ENCODE results near the gene MORN1. TPM values are rescaled to one million over a fixed set of nuclear protein-coding genes. Genes with fewer than 3 reads are reported as not detected.

Gene MORN1
- total RNA-seq, 1 donor from 2014 or later, result 12.7 TPM

- TF ChIP-seq, protein P1, sequence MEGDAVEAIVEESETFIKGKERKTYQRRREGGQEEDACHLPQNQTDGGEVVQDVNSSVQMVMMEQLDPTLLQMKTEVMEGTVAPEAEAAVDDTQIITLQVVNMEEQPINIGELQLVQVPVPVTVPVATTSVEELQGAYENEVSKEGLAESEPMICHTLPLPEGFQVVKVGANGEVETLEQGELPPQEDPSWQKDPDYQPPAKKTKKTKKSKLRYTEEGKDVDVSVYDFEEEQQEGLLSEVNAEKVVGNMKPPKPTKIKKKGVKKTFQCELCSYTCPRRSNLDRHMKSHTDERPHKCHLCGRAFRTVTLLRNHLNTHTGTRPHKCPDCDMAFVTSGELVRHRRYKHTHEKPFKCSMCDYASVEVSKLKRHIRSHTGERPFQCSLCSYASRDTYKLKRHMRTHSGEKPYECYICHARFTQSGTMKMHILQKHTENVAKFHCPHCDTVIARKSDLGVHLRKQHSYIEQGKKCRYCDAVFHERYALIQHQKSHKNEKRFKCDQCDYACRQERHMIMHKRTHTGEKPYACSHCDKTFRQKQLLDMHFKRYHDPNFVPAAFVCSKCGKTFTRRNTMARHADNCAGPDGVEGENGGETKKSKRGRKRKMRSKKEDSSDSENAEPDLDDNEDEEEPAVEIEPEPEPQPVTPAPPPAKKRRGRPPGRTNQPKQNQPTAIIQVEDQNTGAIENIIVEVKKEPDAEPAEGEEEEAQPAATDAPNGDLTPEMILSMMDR (IDR thresholded peaks at IDR 0.05), result no peak
- DNase-seq (ENCODE audit: extremely low spot score, unreplicated experiment), result no peak
Observed at GRCh38 chr1:2343023-2343935, 48.1 kb downstream of the MORN1 start.

GRCh38 chr1:2342384-2343022, 48.9 kb downstream of the MORN1 start:
- no peaks in the 10 kb centered on the region for H3K9me3 Mint-ChIP-seq (ENCODE audit: unreplicated experiment)
- H3K27me3 Mint-ChIP-seq (ENCODE audit: unreplicated experiment), result no peaks in the 10 kb centered on the region
- no peak overlapping the region for H3K27ac Mint-ChIP-seq (ENCODE audit: unreplicated experiment)
- TF ChIP-seq, protein P1 (IDR thresholded peaks at IDR 0.05), result no peak
- H3K4me1 Mint-ChIP-seq (ENCODE audit: unreplicated experiment), result no peaks in the 10 kb centered on the region
- DNase-seq (ENCODE audit: extremely low spot score, unreplicated experiment), result no peak
- H3K4me3 Mint-ChIP-seq (ENCODE audit: unreplicated experiment), result no peak overlapping the region
- no peaks in the 10 kb centered on the region for H3K36me3 Mint-ChIP-seq (ENCODE audit: unreplicated experiment)

More at GRCh38 chr1:2343023-2343935, 48.1 kb downstream of the MORN1 start:
- Mint-ChIP-seq H3K4me1 (ENCODE audit: unreplicated experiment) (no peaks in the 10 kb centered on the region), H3K27me3 (ENCODE audit: unreplicated experiment) (no peaks in the 10 kb centered on the region), H3K27ac (ENCODE audit: unreplicated experiment) (no peak overlapping the region), H3K36me3 (ENCODE audit: unreplicated experiment) (no peaks in the 10 kb centered on the region), H3K9me3 (ENCODE audit: unreplicated experiment) (no peaks in the 10 kb centered on the region), H3K4me3 (ENCODE audit: unreplicated experiment) (no peak overlapping the region)

- H3K4me1 Mint-ChIP-seq (ENCODE audit: unreplicated experiment), result no peaks in the 10 kb centered on the region
- no peak overlapping the region for H3K4me3 Mint-ChIP-seq (ENCODE audit: unreplicated experiment)
- no peak overlapping the region for H3K27ac Mint-ChIP-seq (ENCODE audit: unreplicated experiment)
- no peaks in the 10 kb centered on the region for H3K36me3 Mint-ChIP-seq (ENCODE audit: unreplicated experiment)
- no peaks in the 10 kb centered on the region for H3K27me3 Mint-ChIP-seq (ENCODE audit: unreplicated experiment)
- TF ChIP-seq, protein P1 (IDR thresholded peaks at IDR 0.05), result no peak
- DNase-seq (ENCODE audit: extremely low spot score, unreplicated experiment), result no peak
- H3K9me3 Mint-ChIP-seq (ENCODE audit: unreplicated experiment), result no peaks in the 10 kb centered on the region
Observed at GRCh38 chr1:2341706-2342383, 49.5 kb downstream of the MORN1 start.

- TF ChIP-seq, protein P1 (IDR thresholded peaks at IDR 0.05), result no peak
- DNase-seq (ENCODE audit: extremely low spot score, unreplicated experiment), result no peak
- Mint-ChIP-seq H3K36me3 (ENCODE audit: unreplicated experiment) (no peaks in the 10 kb centered on the region), H3K4me1 (ENCODE audit: unreplicated experiment) (peaks cover 2% of the 10 kb centered on the region), H3K4me3 (ENCODE audit: unreplicated experiment) (no peak overlapping the region), H3K27ac (ENCODE audit: unreplicated experiment) (no peak overlapping the region), H3K9me3 (ENCODE audit: unreplicated experiment) (no peaks in the 10 kb centered on the region), H3K27me3 (ENCODE audit: unreplicated experiment) (no peaks in the 10 kb centered on the region)
Observed at GRCh38 chr1:2340918-2341254, 50.5 kb downstream of the MORN1 start.
